Neural progenitor cell (in vitro differentiated cells): ENCODE measurements around the gene GSK3A. TPM values are rescaled to one million over a fixed set of nuclear protein-coding genes. Genes with fewer than 3 reads are reported as not detected.

Source experiments
- DNase-seq: peaks from one replicate; pipeline ENCODE4 v3.0.0-alpha.2; 2016; ENCODE audit warnings: low spot score
- H2AFZ ChIP-seq: fragments of 200-600 bp; sonication (generic); replicated peaks from 2 replicates; pipeline ENCODE4 v1.6.1; 2016; ENCODE audit warnings: antibody characterized with exemption
- H3F3A ChIP-seq: fragments of 200-600 bp; sonication (generic); 2 replicates; pipeline ENCODE4 v1.6.1; 2016; ENCODE audit warnings: antibody characterized with exemption, low read depth
- H3K27ac ChIP-seq: fragments of 200-600 bp; sonication (generic); 2 replicates; pipeline ENCODE4 v1.5.1; 2016; ENCODE audit warnings: mild to moderate bottlenecking
- H3K27me3 ChIP-seq: fragments of 200-600 bp; sonication (generic); 2 replicates; pipeline ENCODE4 v1.6.1; 2016; ENCODE audit warnings: mild to moderate bottlenecking, moderate library complexity
- H3K36me3 ChIP-seq: fragments of 200-600 bp; sonication (generic); 2 replicates; pipeline ENCODE4 v1.5.1; 2016
- H3K4me1 ChIP-seq: fragments of 200-600 bp; sonication (generic); 2 replicates; pipeline ENCODE4 v1.6.1; 2016; ENCODE audit warnings: mixed run types
- H3K4me2 ChIP-seq: fragments of 200-600 bp; sonication (generic); 2 replicates; pipeline ENCODE4 v1.6.1; 2016
- H3K4me3 ChIP-seq: fragments of 200-600 bp; sonication (generic); 2 replicates; pipeline ENCODE4 v1.5.1; 2016
- H3K79me2 ChIP-seq: fragments of 200-600 bp; sonication (generic); 2 replicates; pipeline ENCODE4 v1.6.1; 2016; ENCODE audit warnings: low read depth
- H3K9ac ChIP-seq: fragments of 200-600 bp; sonication (generic); 2 replicates; pipeline ENCODE4 v1.6.1; 2016
- H3K9me3 ChIP-seq: fragments of 200-600 bp; sonication (generic); 2 replicates; pipeline ENCODE4 v1.5.1; 2016; ENCODE audit warnings: low read depth
- H4K20me1 ChIP-seq: fragments of 200-600 bp; sonication (generic); 2 replicates; pipeline ENCODE4 v1.6.1; 2016; ENCODE audit warnings: low read depth
- H3K27ac Mint-ChIP-seq: 3 replicates; pipeline ENCODE4 v1.8.0; 2021; ENCODE audit warnings: mixed read lengths
- H3K27me3 Mint-ChIP-seq: 2 replicates; pipeline ENCODE4 v1.8.0; 2022; ENCODE audit warnings: low read depth, mild to moderate bottlenecking, inconsistent platforms, moderate library complexity, mixed read lengths; ENCODE audit not compliant: insufficient read depth
- H3K36me3 Mint-ChIP-seq: 3 replicates; pipeline ENCODE4 v1.8.0; 2021; ENCODE audit warnings: mixed read lengths
- H3K4me1 Mint-ChIP-seq: 3 replicates; pipeline ENCODE4 v1.8.0; 2021; ENCODE audit warnings: mixed read lengths
- H3K4me3 Mint-ChIP-seq: 3 replicates; pipeline ENCODE4 v1.8.0; 2021; ENCODE audit warnings: mild to moderate bottlenecking, moderate library complexity, mixed read lengths
- H3K9me3 Mint-ChIP-seq: 3 replicates; pipeline ENCODE4 v1.8.0; 2020; ENCODE audit warnings: mixed read lengths
- EZH2 ChIP-seq: fragments of 200-600 bp; sonication (generic); IDR thresholded peaks from 2 replicates; pipeline ENCODE4 v1.6.1; 2017; ENCODE audit warnings: antibody characterized with exemption, mild to moderate bottlenecking, moderate library complexity
- EZH2phosphoT487 ChIP-seq: fragments of 200-600 bp; sonication (generic); IDR thresholded peaks from 2 replicates; pipeline ENCODE4 v1.6.1; 2017; ENCODE audit warnings: antibody characterized with exemption
- total RNA-seq: library from RNA; depleted of rRNA; stranded (reverse); fragments of >200 nt; gene quantifications from 2 replicates; pipeline ENCODE4 v1.2.3, GENCODE V29; 2015; ENCODE audit warnings: low replicate concordance
- TF ChIP-seq, protein P1 (sequence below): fragments of 200-600 bp; sonication (generic); IDR thresholded peaks from 2 replicates; pipeline ENCODE4 v1.5.1; 2017; ENCODE audit warnings: antibody characterized with exemption, mild to moderate bottlenecking

Gene GSK3A
- 22.5 and 41.3 TPM in 2 replicates for total RNA-seq

DNA sequence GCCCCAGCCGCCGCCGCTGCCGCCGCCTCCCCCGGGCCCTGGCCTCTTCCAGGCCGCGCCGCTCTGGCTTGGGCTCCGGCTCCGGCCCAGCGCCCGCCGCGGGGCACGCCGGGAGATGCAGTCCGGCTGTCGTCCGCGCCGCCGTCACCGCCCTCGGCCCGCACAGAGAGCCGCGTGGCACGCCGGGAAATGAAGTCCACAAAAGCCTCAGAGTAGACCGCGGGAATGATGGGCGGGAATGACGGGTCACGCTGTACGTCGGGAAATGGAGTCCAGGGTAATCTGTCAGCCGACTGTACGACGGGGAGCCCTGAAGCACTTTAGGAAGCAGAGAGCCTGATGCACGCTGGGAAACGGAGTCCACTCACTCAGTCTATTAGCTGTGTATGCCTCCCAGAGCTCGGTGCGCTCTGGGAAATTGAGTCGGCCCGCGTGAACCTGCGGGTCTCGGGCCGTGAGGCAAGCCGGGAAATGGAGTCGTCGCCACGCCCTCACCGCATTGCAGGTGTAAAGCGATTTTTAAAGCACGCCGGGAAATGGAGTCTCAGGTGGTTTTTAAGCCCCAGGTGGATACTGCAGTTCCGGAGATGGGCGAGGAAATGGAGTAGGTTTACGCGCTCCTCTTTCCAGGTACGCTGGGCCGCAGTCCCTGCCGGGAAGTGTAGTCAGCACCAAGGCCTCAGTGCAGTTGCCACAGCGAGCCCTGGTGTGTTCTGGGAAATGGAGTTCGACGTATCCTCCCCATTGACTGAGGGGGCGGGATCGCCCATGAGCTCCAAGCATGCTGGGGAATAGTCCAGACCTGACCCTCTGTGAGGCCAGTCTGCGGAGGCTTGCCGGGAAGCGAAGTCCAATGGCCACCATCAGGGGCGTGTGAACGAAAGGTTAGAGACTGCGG, at the start of gene GSK3A:
Gene GSK3A (minus strand): TSS at position 91 of the 898 bp plus-strand sequence. CDS start 137 bp downstream, outside the sequence.
- Histone ChIP-seq H3K4me2 (peak within 1 kb of the TSS; percentile 93), H2AFZ (peak within 1 kb of the TSS; percentile 20), H3K9ac (peak within 1 kb of the TSS; percentile 95), H3K27me3 (no peaks in the 10 kb centered on the region), H3K79me2 (peaks cover 28% of the 10 kb centered on the region), H3K27ac (peak within 1 kb of the TSS; percentile 20), H3K36me3 (no peaks in the 10 kb centered on the region), H3K4me3 (peak within 1 kb of the TSS; percentile 92), H3F3A (peaks cover 41% of the 10 kb centered on the region), H4K20me1 (peaks cover 62% of the 10 kb centered on the region), H3K9me3 (no peaks in the 10 kb centered on the region), H3K4me1 (peaks cover 8% of the 10 kb centered on the region)
- Mint-ChIP-seq H3K4me1 (peaks cover 44% of the 10 kb centered on the region), H3K36me3 (peaks cover 11% of the 10 kb centered on the region), H3K27me3 (peaks cover 3% of the 10 kb centered on the region), H3K4me3 (peak within 1 kb of the TSS; percentile 96), H3K27ac (peak within 1 kb of the TSS; percentile 78), H3K9me3 (no peaks in the 10 kb centered on the region)
- DNase-seq = peak; percentile 99
- TF ChIP-seq EZH2phosphoT487 (no peak), EZH2 (no peak)
- TF ChIP-seq, protein P1, sequence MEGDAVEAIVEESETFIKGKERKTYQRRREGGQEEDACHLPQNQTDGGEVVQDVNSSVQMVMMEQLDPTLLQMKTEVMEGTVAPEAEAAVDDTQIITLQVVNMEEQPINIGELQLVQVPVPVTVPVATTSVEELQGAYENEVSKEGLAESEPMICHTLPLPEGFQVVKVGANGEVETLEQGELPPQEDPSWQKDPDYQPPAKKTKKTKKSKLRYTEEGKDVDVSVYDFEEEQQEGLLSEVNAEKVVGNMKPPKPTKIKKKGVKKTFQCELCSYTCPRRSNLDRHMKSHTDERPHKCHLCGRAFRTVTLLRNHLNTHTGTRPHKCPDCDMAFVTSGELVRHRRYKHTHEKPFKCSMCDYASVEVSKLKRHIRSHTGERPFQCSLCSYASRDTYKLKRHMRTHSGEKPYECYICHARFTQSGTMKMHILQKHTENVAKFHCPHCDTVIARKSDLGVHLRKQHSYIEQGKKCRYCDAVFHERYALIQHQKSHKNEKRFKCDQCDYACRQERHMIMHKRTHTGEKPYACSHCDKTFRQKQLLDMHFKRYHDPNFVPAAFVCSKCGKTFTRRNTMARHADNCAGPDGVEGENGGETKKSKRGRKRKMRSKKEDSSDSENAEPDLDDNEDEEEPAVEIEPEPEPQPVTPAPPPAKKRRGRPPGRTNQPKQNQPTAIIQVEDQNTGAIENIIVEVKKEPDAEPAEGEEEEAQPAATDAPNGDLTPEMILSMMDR = no peak

DNA sequence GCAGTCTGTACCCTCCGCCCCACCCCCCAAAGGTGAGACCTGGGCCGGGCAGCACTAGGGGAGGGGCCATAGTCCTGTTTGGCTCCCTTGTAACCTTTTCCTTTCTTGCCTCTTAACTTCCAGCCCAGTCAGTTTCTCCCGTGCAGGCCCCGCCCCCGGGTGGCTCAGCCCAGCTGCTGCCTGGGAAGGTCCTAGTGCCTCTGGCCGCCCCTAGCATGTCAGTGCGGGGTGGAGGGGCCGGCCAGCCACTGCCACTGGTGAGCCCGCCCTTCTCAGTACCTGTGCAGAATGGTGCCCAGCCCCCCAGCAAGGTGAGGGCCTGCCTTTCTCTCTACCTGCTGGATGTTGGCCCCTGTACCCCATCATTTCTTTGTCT, 49.0 kb upstream of the GSK3A start:
- peaks cover 15% of the 10 kb centered on the region for H3K36me3 Mint-ChIP-seq
- Histone ChIP-seq H3K4me3 (no peak overlapping the region), H3K27me3 (no peaks in the 10 kb centered on the region), H2AFZ (no peak overlapping the region), H3K27ac (peak overlapping the region; percentile 13), H3K9ac (no peak overlapping the region), H3K36me3 (no peaks in the 10 kb centered on the region), H3K79me2 (peaks cover 6% of the 10 kb centered on the region), H3F3A (peaks cover 23% of the 10 kb centered on the region), H3K4me2 (no peak overlapping the region), H3K4me1 (no peaks in the 10 kb centered on the region), H4K20me1 (peaks cover 60% of the 10 kb centered on the region), H3K9me3 (no peaks in the 10 kb centered on the region)
- H3K4me3 Mint-ChIP-seq = no peak overlapping the region
- TF ChIP-seq EZH2phosphoT487 (no peak), EZH2 (no peak)
- TF ChIP-seq, protein P1 = no peak
- H3K27me3 Mint-ChIP-seq = peaks cover 3% of the 10 kb centered on the region
- DNase-seq = no peak
- no peaks in the 10 kb centered on the region for H3K9me3 Mint-ChIP-seq
- no peak overlapping the region for H3K27ac Mint-ChIP-seq
- peaks cover 2% of the 10 kb centered on the region for H3K4me1 Mint-ChIP-seq

DNA sequence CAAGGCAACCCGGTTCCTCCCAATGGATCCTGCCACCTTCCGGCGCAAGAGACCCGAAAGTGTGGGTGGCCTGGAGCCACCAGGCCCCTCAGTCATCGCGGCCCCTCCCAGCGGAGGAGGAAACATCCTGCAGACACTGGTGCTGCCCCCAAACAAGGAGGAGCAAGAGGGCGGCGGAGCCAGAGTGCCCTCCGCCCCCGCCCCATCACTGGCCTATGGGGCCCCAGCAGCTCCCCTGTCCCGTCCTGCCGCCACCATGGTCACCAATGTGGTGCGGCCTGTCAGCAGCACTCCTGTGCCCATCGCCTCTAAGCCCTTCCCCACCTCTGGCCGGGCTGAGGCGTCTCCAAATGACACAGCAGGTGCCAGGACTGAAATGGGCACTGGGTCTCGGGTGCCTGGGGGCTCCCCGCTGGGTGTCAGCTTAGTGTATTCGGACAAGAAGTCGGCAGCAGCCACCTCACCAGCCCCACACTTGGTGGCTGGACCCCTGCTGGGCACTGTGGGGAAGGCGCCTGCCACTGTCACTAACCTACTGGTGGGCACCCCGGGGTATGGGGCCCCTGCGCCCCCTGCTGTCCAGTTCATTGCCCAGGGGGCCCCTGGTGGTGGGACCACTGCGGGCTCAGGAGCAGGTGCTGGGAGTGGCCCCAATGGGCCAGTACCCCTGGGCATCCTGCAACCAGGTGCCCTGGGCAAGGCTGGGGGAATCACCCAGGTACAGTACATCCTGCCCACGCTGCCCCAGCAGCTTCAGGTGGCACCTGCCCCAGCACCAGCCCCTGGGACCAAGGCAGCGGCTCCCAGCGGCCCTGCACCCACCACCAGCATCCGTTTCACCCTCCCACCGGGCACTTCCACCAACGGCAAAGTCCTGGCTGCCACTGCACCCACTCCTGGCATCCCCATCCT, 48.4 kb upstream of the GSK3A start:
- H3K27me3 Mint-ChIP-seq = peaks cover 4% of the 10 kb centered on the region
- no peak overlapping the region for H3K4me3 Mint-ChIP-seq
- Histone ChIP-seq H3K4me2 (no peak overlapping the region), H3K9me3 (no peaks in the 10 kb centered on the region), H3K79me2 (peaks cover 13% of the 10 kb centered on the region), H3K27ac (no peak overlapping the region), H3K9ac (no peak overlapping the region), H3F3A (peaks cover 16% of the 10 kb centered on the region), H3K4me1 (peaks cover 3% of the 10 kb centered on the region), H3K36me3 (no peaks in the 10 kb centered on the region), H3K4me3 (no peak overlapping the region), H4K20me1 (peaks cover 60% of the 10 kb centered on the region), H2AFZ (no peak overlapping the region), H3K27me3 (no peaks in the 10 kb centered on the region)
- no peaks in the 10 kb centered on the region for H3K9me3 Mint-ChIP-seq
- H3K27ac Mint-ChIP-seq = no peak overlapping the region
- peaks cover 18% of the 10 kb centered on the region for H3K36me3 Mint-ChIP-seq
- H3K4me1 Mint-ChIP-seq = peaks cover 8% of the 10 kb centered on the region
- TF ChIP-seq EZH2 = no peak
- TF ChIP-seq, protein P1 = peak; percentile 31
- TF ChIP-seq EZH2phosphoT487 = no peak
- peak; percentile 43 for DNase-seq
